Hematopoietic multipotent progenitor cell treated with erythropoietin and hydrocortisone succinate and interleukin-3 and kit ligand, for 17 days (in vitro differentiated cells): ENCODE data around the gene DNAH11.
"Not testable (repeated sequence)": the region's sequence is repeated elsewhere in the genome, so short reads cannot be mapped to it uniquely, and the experiment has no call there.

ENCODE experiments used
- DNase-seq: peaks from one replicate; pipeline ENCODE4 v3.0.0-alpha.2; 2015; ENCODE audit warnings: low spot score

Gene DNAH11

GRCh38 chr7:21717323-21717722 lies 174.5 kb downstream of the DNAH11 start:
- no peak for DNase-seq

DNA sequence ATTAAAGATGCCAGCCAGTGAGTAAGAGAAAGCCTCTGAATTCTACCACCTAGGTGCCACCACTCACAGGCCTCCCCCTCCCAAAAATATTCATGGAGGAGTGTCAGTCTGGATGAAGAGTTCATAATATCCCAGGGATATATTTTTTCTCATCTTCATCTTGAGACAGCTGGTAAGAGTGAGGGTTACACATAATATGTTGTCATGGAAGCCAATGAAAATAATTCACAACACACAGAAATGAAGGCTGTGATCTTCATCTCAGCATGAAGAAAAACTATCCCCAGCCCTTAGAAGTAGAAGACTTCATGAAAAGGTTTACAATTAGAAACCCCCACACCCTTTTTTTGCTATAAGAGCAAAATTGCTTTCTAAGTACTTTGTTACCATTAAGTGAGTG lies 175.6 kb downstream of the DNAH11 start:
- no peak for DNase-seq

DNA sequence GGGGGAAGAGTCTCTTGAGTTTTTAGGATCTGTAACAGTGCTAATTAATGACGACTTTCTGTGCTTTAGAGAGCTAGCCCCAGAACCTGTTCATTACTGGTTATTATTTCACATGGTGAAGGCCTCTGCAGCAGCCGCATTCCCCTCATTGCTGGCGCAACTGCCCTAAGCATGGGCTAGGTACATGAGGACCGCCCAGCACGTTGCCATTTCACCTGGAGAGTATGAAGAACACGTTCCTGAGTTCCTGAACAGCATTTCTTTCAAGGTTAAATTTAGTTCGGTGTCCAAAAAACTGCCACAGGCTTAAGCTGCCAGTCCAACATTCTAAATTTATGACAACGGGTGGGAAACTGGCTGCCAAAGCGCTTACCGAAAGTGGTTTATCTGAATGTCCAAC lies 177.0 kb downstream of the DNAH11 start:
- DNase-seq, result no peak

- DNase-seq, result no peak
Observed at GRCh38 chr7:21722371-21722770, 179.5 kb downstream of the DNAH11 start.

- DNase-seq, result no peak
Observed at GRCh38 chr7:21724562-21724961, 181.7 kb downstream of the DNAH11 start.

DNA sequence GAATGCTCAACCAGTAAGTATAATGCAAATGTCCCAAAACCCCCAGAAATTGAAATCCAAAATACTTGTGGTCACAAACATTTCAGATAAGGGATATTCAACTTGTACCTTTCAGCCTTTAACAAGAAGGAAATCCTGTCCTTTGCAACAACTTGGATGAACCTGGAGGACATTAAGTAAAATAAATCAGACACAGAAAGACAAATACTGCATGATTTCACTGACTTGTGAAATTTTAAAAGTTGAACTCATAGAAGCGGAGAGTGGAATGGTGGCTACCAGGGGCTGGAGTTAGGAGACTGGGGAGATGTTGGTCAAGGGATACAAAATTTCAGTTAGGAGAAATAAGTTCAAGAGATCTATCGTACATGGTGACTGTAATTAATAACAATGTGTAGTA lies 187.6 kb downstream of the DNAH11 start:
- no peak for DNase-seq

GRCh38 chr7:21731977-21732376 lies 189.1 kb downstream of the DNAH11 start:
- no peak for DNase-seq

- DNase-seq, result not testable (repeated sequence)
Observed at GRCh38 chr7:21732956-21733355, 190.1 kb downstream of the DNAH11 start.

- DNase-seq, result no peak
Observed at GRCh38 chr7:21733837-21734236, 191.0 kb downstream of the DNAH11 start.

GRCh38 chr7:21743493-21743892 lies 200.7 kb downstream of the DNAH11 start:
- no peak for DNase-seq

DNA sequence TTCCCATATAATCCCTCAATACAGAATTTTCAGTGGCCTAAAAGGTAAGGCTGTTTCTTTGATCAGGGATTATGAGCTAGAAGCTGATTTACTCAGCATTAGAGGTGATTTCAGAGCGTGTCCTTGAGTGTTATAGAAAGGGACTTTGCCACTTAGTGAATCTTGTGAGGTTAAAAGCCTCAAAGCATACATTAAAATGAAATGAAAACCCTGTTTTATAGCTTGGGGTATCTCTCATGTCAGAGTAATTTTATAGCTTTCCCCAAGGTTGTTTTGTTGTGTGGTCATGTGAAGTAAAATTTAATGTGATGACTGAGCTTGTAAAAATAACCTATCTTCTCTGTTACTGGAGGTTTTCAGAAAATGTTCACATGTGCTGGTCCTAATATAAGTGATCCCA lies 204.1 kb downstream of the DNAH11 start:
- no peak for DNase-seq

- DNase-seq, result no peak
Observed at GRCh38 chr7:21747806-21748205, 205.0 kb downstream of the DNAH11 start.

GRCh38 chr7:21749378-21749777 lies 206.5 kb downstream of the DNAH11 start:
- DNase-seq, result no peak

- DNase-seq, result no peak
Observed at GRCh38 chr7:21753071-21753470, 210.2 kb downstream of the DNAH11 start.

DNA sequence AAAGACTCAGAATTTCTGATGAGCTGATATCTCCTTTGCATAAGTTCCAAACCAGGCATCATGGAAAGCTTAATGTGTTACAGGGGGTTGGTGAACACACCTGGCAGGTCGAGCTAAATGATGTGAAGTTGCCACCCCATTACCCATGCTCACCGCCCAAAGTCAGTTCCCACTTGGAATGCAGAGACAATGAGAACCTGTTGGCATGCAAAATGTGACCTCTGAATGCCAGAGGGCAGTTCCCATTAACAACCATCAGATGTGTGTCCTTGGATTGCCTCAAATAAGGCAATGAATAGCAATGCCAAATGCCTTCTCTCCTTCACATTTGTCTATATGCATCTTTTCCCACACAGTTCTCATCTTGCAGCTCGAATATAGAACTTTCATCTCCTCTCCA lies 212.1 kb downstream of the DNAH11 start:
- DNase-seq, result no peak

GRCh38 chr7:21757537-21758282 lies 214.9 kb downstream of the DNAH11 start:
- no peak for DNase-seq

- no peak for DNase-seq
Observed at GRCh38 chr7:21758286-21758685, 215.4 kb downstream of the DNAH11 start.

DNA sequence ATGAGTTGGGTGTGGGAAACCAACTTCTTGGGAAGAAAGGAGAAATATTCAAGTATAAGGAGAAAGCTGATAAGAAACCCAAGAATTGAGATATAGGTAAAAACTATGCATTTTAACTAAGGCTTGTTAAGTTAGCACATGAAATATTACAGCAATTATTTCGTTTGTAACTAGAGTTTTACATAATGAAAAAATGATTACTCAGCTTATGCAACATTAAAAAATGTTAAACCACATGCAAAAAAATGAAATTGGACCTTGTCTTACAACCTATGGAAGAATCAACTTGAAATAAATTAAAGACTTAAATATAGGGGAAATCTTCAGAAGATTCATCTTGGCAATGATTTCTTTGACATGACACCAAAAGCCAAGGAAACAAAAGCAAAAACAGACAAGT lies 219.6 kb downstream of the DNAH11 start:
- DNase-seq, result no peak

- DNase-seq, result no peak
Observed at GRCh38 chr7:21763818-21764217, 221.0 kb downstream of the DNAH11 start.

DNA sequence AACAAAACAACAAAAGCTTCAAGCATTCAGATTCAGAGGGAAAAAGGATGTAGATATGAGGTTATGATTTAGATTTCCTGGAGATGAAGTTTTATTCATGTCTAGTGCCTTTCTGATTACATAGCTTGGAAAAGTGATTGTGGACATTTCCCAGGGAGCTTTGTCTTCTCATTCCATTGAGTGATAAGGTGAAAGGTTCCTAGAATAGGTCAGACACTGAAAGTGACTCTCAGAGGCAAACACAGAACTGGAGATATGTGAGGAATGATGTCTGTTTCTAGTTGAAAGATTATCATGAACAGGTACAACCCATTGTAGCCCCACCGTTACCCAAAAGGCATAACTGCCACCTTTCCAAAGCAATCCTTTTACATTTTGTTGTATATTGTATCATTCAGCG lies 223.4 kb downstream of the DNAH11 start:
- DNase-seq, result no peak

GRCh38 chr7:21767300-21767900 lies 224.6 kb downstream of the DNAH11 start:
- peak; percentile 7 for DNase-seq

DNA sequence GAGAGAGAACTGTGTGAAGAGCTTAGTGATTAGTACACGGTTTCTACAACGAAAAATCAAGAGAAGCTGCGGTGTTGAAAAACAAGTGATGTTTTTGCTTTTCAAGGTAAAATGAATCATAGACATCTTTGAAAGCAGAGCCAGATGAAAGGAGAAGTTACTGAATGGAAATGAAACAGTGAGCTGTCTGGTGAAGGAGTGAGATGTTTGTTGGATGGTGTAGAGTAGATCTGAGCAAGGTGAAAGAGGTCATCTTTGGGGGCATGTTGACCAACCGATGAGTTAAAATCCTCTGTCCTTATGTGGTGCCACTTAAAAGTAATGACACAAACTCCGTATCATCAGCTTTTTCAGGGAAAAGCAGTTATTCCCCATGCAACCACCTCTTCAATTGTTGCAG lies 225.4 kb downstream of the DNAH11 start:
- no peak for DNase-seq

GRCh38 chr7:21771266-21771665 lies 228.4 kb downstream of the DNAH11 start:
- no peak for DNase-seq
